Measurements from ENCODE around the gene MDC1.

DNA sequence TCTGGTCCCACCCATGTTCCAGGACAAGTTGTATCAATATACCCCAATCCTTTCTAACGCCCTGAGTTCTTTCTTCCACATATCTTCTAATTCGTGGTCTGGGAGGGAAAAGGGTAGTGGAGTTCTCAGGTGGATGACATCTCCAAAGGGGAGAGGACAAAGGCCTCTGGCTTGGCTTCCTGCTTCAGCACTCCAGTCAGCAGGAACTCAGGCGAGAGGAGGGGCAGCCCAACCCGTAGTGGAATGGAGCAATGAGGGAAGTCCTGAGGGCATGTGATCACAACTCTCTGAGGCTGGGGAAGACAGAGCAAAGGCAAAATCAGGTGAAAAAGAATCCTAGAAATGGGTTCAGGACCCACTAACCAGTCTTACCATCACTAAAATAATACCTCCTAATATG lies 16.7 kb downstream of the MDC1 start:
- TF ChIP-seq, protein P1, sequence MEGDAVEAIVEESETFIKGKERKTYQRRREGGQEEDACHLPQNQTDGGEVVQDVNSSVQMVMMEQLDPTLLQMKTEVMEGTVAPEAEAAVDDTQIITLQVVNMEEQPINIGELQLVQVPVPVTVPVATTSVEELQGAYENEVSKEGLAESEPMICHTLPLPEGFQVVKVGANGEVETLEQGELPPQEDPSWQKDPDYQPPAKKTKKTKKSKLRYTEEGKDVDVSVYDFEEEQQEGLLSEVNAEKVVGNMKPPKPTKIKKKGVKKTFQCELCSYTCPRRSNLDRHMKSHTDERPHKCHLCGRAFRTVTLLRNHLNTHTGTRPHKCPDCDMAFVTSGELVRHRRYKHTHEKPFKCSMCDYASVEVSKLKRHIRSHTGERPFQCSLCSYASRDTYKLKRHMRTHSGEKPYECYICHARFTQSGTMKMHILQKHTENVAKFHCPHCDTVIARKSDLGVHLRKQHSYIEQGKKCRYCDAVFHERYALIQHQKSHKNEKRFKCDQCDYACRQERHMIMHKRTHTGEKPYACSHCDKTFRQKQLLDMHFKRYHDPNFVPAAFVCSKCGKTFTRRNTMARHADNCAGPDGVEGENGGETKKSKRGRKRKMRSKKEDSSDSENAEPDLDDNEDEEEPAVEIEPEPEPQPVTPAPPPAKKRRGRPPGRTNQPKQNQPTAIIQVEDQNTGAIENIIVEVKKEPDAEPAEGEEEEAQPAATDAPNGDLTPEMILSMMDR (IDR thresholded peaks at IDR 0.05; ENCODE audit: low read depth, low read length): no peak
- TF ChIP-seq EZH2phosphoT487 (IDR thresholded peaks at IDR 0.05; ENCODE audit: low read depth): no peak

All from OCI-LY3 (cell line).